ENCODE measurements around the gene FOXP1.
A peak's percentile ranks its signal among the peaks of the same experiment; 100 is the strongest.

The FOXP1 gene

DNA sequence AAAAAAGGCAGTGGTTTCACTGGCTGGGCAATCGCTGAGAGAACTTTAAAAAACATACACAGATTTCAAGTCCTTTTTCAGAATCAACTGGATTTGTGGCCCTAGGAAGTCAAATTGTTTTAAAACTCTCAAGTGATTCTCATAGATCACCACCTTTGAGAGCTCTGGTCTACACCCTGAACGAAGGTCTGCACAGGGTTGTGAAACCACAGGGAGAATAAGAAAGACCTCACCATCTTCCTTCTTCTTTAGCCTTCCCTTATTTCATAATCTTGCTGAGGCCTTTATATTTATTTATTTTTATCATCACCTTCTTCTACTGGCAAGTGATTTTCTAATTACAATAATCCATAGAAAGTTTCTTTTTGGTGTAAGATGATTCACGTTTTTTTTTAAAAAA is 58.1 kb downstream of the FOXP1 start:
- DNase-seq: no peak

DNA sequence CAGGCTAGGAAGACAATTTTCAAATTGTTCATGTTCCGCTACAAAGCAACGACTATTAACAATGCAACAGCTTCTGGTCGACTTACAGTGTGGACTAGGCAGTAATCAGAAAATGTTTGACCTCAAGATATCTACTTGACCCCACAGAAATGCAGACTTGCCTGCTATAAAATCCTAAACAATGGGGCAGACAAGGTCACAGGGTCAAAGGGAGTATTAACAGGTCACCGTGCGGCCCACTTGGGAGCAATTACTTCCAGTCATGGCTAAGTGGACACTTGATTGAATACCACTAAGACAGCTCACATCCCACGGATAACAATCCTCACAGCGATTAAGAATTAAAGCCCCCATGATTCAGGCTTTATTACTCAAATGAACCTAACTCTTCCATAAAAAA is 58.9 kb downstream of the FOXP1 start:
- DNase-seq: no peak

DNA sequence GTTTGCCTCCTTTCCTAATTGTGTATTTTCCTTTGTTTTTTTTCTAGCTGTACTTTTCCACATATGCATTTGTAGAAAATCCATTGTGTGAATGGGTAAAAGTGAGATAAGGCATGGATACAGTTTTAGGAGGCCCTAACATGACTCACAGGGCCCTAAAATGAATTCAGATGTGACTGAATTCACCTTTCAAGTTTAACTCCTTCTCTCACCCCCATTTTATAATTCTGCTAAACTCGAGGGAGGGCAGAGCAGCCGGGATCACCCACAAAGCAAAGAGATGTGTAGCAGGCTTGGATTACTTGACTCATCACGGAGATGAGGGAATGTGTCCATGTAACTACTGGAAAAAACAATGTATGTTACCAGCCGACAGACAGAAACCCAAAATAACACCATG is 59.9 kb downstream of the FOXP1 start:
- no peak for DNase-seq

DNA sequence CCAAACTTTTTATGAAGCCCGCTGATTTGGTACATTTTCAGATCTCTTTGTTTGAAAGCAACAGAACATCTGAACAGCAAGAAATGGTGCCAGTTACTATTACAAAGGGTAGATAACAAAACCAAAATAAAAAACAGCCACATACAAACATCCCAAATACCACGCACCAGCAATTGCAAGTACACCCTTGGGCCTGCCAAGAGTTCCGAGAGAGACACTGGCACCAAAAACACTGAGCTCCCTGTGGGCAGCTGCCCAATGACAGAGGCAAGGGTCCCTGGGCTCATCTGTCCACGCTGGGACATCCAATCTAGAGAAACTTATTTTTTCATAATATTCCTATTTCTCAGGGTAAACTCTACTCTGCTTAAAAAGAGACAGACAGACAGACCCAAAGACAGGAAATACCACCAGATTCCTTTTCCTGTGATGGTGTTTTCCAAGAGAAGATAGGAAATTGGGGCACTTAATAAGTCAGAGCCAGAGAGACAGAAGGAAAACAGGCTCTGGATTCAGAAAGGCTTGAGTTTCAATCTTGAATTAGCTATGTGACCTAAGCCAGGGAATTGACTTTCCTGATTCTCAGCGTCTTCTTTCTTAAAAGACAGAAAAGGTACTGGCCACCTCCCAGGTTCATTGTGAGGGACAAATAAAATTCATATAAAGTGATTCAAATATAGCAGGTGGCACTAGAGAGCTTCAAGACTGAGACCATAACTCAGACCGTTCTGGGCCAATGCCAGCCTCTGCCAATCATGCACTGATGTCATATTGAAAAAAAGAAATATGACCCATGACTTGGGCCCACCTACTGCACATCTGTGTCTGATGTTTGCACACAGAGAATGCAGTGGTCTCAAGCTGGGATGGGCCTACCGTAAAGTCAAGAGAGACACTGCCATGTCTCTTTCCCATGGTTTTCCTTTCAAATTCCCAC is 61.3 kb downstream of the FOXP1 start:
- no peak for DNase-seq

DNA sequence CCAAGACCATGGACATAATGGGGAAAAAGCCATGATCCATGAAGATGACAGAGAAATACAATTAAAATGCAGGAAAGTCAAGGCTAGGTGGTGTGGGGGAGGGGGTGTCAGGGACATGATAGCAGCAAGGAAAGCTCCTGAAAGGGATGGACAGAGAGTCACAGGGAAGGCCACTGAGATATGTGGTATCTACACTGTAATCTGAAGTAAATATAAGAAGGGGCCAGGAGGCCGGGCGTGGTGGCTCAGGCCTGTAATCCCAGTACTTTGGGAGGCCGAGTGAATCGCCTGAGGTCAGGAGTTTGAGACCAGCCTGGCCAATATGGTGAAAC is 62.5 kb downstream of the FOXP1 start:
- DNase-seq: no peak

DNA sequence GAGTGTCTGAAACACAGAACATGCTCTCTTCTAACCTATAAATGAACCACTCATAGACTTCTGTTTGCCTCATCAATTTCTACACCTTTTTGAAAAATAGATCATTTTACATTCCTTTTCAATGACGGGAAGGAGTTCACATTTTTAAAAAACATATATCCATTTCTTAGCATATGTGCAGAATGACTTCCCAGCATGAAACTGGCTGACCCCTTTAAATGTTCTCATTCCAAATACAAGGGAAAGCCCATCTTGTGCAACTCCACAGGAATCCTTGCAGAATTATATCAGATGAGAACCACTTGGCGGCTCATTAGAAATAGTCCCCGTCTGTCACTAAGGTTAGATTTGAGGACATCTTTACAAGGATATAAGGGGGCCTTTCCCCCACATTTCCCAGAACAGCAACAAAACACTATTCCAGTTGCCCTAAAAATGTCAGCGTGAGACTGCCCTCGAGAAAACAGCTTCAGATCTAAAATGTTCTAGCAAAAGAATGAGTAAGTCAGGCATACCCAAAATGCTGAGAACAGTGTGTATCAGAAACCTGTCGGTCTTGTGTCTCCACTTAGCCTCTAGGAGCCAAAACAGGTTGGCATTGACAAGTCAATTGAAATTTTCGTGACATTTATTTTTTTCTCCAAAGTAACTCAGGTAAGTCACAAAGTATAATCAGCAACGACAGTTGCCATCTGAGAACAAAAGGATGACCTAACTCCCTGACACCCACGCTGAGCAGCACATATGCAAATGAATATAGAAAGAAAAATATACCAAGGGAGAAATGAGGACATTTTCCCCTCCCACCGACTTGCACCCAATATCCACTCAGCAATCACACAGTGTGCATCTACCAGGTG is 63.1 kb downstream of the FOXP1 start:
- DNase-seq: no peak

DNA sequence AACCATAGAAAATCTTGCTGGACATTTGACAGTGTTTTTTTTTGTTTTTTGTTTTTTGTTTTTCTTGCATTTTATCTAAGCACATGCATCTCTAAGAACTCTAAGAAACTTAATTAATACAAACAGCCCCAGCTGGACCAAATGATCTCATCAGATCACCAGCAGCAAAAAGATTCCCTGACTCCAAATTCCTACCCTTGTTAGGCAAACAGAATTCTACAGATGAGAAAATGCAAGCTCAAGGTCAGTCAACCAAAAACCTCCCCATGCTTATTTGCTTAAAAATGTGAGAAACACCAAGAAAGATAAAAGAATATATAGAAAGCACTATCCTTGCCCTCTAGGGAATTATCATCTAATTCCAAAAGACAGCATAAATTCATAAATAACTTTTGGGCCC is 65.4 kb downstream of the FOXP1 start:
- DNase-seq: no peak

DNA sequence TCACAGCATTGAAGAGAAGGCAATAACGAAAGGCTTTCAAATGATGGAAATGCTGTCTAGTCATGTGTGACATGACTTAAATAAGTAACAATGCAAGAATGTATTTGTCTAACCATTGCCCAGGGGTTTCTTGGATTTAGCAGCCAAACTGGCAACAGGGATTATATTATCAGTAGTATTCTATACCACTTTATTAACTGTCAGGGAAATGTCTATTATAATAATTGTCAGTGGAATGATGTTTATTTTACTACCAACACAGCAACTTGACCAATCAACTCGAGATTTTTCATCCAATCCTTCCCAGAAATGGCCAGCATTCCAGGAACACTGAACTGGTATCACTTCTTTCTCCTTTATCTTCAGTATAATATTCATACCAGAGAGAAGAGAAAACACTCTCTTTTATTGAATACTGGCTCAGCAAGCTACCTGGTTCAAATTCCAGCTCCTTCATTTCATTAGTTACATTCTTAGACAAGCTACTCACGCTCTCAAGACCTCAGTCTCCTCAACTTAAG is 66.2 kb downstream of the FOXP1 start:
- no peak for DNase-seq

DNA sequence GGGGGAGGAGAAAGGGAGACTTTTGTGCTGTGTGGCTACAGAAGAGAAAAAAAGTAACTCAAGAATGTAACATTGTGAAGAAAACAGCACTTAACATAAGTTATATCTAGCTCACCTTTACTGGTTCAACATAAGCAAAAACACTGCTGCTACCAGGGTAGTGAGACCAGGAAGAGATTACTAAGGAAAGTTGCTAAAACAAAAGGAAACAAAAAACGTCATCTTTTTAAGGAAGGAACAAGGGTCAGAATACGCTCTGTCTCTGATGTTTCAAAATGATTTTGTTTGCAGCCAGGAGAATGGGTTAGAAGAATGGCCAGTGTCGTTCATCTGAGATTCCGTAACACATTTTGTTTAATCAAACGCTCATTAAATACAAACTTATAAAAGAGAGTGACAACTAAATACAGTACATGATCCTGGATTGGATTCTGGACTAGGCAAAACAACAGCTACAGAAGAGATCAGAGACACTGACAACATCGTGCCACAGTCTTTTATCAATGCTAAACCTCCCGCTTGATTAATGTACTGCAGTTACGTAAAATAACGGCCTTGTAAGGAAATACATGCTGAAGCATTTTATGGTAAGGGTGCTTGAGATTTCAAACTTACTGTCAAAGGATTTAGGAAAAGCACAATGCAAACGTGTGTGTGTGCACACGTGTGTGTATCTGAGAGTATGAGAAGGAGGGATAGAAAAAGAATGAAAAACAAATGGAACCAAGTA is 67.7 kb downstream of the FOXP1 start:
- DNase-seq: no peak

DNA sequence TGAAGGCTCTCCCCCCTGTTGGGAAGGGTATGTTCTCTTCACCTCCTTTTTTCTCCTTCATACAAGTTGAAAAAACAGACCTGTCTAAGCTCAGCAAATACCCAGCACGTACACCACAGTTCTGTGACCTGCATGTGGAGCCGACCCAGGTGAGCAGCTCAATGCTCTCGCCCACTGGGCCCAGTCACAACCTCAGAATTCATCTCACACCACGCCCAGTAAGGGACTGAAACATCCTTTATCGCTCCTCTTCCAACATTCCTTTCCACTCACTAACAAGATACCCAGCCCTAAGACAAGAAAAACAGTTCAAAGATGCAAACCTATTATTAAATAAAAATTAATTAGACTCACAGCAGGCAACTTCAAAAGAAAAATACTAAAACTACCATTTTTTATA is 68.9 kb downstream of the FOXP1 start:
- no peak for DNase-seq

DNA sequence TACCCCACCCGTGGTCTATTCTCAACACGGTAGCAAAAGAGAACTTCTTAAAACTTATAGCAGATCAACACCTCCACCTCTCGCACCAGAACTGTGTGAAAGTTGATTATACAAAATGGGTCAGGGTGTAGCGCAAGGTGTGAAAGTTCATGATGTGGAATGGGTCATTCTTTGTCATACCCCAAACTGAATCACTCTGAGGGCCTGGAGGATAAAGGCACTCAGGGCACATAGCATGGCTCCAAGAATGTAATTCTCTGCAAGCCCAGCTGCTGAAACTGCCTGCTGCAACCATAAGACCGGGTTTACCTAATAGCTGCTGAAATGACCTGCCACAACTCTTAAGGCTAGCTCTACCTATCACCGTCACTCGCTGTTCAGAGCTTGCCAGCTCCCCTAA is 70.0 kb downstream of the FOXP1 start:
- DNase-seq: no peak

DNA sequence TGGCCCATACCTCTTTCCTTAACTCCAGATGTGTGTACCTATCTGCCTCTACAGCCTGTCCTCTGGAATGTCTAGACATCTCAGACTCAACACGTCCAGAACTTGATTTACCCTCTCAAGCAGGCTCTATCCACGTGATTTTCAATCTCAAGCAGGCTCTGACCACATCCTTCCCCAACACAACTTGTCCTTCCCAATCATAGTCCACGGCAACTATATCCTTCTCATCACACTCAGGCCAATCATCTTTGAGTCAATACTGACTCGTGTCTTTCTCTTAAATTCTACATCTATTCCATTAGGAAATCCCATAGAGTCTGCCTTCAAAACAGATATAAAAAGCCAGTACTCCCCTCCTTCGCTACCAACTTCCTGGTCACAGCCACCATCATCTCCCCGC is 70.4 kb downstream of the FOXP1 start:
- no peak for DNase-seq

DNA sequence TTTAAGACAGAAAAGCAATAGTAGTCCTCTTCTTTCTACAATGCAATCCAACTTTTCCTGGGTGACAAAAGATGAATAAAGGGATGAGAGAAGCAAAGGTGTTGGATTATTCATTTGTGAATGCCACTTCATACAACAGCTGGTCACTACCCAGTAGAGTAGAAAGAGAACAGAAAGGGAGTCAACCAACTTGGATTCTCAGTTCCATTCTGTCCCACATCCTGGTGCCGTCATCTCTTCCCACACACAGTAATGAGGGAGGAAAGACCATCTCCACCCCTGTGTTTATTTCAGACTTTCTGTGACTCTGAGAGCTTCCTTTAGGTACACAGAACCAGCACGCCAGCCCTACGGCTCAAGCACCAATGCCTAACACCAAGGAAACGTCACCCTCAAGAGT is 71.0 kb downstream of the FOXP1 start:
- no peak for DNase-seq

DNA sequence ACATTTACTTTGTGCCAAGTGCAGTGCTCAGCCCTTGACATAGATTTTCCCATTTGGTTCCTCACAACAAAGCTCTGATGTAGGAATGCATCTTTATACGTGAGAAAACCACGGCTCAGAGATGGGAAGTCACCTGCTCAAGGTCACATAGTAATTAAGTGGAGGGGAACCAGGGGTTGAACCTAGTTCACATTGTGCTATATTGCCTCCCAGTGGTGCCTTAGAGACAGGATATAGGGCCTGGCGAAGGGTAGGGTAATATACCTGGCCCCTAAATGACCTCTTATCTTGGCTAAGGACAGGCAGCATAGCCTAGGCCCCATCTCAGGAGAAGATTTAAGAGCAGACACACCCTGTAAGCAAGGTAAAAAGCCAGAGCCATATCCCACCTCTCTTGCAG is 71.5 kb downstream of the FOXP1 start:
- peak; percentile 48 for DNase-seq

DNA sequence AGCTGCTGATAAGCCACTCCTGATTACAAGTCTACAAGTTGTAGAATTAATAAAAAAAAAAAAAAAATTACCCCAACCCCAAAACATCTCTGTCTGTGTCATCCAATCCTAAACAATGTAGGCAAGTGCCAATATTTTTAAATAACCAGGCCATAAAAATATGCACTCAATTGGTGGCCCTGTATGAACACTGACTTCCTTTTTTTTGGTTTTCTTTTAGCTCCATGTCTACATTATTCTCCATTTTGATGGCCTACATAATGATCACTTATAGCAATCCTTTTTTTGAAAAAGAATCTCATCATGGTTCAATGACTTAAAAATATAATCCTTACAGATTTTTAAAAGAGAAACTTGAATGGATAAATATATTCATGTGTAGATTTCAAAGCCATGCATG is 72.1 kb downstream of the FOXP1 start:
- no peak for DNase-seq

DNA sequence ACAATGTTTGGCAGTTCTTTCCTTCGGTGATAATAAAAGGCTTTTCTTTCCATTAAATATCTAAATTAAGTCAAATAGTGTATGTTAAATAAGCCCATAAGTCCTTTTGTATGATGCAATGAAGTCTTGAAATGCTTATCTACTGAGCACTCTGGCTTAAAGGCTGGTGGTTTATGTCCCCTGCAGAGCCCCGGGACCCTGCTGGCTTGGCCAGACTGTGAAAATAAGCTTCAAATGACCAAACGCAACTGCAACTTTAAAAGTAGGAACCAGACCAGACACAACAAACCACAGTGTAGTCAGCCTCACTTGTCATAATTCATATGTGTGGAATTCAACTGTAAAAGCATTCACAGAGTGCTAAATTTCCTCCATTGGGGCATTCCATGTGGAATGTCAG is 72.5 kb downstream of the FOXP1 start:
- no peak for DNase-seq

DNA sequence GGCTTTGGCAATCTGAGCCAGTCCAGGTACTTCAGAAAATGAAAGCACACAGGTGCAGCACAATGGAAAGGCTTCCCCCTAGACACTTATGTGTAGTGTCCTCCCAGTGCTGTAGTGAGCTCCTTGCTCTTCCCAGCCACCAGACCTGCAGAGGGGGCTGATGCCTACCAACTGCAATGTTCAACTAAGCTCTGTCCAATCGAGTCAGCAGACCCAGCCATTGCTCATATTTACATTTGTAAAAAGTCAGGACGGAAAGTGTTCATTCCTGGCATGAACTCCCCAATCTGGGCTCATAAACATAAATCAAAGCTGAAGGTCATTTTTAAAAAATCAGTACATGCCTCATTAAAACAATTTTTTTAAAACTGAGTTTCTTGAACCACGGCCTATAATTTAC is 73.0 kb downstream of the FOXP1 start:
- DNase-seq: no peak

DNA sequence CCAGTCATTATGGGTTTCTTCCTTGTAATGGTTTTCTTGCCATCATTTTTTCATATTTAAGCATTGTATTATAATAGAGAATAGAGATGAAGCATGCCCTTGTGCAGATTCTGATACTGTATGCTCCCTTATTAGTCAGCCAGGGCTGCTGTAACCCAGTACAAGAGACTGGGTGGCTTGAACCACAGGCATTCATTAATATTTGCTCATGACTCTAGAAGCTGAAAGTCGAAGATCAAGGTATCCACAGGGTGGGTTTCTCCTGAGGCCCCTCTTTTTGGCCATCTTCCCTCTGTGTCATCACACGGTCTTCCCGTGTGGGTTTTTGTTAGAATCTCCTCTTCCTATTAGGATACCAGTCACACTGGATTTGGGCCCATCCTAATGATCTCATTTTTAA is 74.5 kb downstream of the FOXP1 start:
- DNase-seq: no peak

DNA sequence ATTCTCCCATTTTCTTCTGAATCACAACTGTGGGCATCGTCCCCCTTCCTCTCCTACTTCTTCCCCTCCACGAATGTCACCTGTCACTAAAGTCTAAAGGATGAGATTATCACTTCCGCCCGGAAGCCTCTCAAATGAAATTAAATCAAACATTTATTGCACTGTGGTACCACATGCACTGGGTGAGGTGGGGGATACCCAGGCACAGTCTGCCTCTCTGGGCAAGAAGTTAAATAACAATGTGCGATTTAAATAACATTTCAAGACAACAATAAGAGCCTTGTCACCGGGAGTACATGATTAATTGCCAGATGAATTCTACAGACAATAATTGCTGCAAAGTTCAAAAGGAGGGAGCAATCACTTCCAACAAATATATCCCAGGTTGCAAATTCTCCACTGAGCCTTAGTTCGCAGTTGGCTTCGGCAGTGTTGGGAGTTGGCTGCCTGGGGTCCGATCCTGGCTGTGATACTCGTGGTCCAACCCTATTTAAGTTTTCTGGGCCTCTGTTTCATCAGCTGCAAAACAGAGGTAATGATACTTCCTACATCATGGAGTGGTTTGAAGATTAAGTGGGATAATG is 77.7 kb downstream of the FOXP1 start:
- DNase-seq: no peak

DNA sequence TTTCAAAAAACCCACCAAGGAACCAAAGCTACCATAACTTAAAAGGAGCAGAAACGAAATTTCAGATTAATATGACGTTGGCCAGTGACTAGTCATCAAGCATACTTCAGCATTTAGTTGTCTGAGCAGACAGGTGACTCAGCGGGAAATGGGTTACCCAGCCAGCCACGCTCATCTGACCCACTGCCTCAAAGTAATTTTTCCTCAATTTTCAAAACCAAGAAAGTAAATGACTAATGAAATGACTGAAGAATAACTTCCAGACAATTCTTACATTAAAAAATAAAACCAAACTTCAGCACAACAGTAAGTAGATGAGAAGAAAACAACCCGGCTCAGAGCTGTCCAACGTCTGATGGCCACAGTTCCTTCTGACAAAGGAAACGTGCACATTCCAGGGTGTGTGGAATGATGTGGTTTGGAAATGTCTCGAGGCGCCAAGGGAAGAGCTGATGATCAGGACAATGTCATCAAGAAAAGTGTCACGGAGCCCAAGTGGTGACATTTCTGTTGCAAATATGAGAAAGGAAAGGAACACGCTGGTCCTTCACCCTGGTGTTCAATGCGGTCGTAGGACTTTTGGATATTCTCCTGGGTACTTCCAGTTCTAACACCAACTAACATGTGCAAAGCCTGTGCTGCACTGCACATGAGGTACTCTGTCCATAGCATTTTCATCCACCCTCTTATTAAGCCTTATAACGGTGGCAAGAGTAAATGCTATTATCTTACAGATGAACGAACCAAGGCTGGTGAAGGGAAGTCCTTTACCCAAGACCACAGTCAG is 79.1 kb downstream of the FOXP1 start:
- peak; percentile 67 for DNase-seq

DNA sequence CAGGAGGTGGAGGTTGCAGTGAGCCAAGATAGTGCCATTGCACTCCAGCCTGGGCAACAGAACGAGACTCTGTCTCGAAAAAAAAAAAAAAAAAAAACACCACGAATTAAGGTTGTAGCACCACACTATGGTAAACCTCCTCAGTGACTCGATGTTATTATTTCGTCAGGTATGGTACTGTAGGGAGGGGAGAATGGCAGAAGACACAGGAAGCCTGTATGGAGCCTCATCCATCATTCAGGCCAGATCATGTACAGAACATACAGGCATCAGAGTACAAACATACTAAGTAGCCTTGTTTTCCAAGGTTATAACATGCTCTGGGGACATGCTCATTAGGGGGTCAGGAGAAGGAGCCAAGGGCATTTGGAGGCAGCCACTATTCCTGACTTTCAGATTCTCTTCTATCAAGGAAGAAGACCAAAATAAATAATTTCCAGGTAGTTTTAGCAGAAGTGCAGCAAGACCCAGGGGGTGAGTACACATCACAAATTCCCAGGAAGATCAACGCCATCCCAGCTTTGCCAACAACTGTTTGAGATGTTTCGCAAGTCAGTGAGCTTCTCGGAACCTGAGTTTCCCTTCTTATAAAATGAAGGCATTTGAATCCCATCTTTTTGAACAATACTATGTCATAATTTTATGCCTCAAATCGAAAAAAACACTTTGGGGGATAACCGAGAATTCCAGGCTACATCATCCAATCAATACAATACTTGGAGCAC is 79.8 kb downstream of the FOXP1 start:
- no peak for DNase-seq

Data from activated CD4-positive, alpha-beta T cell treated with anti-CD3 and anti-CD28 coated beads, Interleukin-10, Interleukin-2, amounts not matched to agents 100 ng/mL and 50 ng/mL, durations not matched to agents 16 hours and 8 hours (primary cell).